GM19035 (cell line): ENCODE data around the gene UBE2D3.

Experiments used
- ATAC-seq: cut with Tn5 transposase; IDR thresholded peaks from one replicate; pipeline ENCODE4 v1.9.1; 2021; ENCODE audit not compliant: unreplicated experiment

UBE2D3 gene

DNA sequence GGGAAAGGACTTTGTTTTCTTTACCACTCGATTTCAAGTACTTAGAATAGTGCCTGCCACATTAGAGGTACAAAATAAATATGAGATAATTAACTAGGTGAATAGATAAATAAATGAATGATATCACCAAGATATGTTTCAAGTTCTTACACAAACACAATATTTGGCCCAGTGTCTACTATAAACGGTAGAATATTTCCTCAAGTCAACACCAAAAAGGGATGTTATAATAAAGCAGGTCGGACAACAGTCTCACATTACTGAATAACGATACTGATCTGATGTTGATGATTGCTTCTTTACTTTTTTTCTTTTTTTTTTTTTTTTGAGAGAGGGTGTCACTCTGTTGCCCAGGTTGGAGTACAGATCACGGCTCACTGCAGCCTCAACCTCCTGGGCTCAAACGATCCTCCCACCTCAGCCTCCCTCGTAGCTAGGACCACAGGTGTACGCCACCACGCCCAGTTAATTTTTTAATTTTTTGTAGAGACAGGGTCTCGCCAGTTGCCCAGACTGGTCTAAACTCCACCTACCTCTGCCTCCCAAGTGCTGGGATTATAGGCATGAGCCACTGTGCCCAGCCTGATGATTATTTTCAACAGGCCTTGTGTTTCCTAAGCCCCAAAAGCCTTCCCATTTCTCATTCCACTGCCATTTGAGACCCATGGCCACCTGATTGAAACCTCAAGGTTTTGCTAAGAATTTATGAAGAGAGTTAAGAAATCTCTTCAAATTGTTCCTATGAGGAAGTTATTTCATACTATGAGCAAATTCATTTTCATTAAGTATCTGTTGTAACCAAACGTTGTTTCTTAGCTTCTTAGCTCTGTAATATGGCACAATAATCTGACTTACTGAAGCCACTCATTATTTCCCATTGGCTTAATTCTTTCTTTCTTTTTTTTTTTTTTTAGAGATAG is 68.8 kb downstream of the UBE2D3 start:
- ATAC-seq = no peak

DNA sequence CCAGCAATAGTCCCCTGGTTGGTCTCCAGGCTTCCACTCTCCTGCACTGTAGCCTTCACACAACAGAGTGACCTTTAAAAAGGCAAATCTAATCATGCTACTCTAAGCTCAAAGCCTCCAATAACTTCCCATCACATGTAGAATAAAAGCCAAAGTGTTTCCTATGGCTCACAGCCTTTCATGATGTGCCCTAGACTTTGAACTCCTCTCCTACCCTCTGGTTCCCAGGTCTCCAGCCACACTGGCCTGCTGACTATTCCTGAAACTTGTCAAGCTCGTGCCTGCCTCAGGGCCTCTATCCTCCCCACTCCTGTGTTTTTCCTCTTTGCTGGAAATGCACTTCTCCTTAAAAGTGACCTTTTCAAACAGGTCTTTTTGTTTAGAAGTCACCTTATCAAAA is 69.7 kb downstream of the UBE2D3 start:
- no peak for ATAC-seq

DNA sequence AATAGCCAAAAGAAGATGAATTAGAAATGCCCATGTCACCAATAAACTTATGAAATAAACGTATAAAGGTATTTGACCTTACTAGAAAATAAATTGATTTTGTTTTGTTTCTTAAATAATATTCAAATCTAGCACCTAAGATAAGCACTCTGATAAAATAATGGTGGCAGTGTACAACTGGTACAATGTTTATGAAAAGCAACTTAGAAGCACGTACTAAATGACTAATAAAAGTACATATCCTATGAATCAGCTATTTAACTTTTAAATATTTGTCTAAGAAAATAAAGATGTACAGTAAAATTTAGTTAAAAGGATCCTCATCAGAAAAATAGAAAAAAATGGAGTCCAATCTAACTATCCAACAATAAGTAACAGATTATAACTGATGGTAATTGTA is 73.3 kb downstream of the UBE2D3 start:
- no peak for ATAC-seq

DNA sequence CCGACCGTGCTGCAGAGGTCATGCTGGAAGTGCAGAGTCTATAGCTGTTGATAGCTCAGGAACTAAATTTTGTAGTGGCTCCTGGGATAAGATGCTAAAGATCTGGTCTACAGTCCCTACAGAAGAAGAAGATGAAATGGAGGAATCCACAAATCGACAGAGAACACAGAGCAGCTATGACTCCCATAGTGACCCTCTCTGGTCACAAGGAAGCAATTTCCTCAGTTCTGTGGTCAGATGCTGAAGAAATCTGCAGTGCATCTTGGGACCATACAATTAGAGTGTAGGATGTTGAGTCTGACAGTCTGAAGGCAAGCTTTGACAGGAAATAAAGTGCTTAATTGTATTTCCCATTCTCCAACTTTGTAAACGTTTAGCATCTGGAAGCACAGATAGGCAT is 75.4 kb downstream of the UBE2D3 start:
- no peak for ATAC-seq
